Stimulated activated CD4-positive, alpha-beta T cell treated with anti-CD3 and anti-CD28 coated beads, Interleukin-15, amount 100 ng/mL, for 1 hour (primary cell): Measurements from ENCODE around the gene MTURN.
"Not testable (repeated sequence)": the region's sequence is repeated elsewhere in the genome, so short reads cannot be mapped to it uniquely, and the experiment has no call there.

Source experiments
- DNase-seq, 2 donors: peaks; one replicate each; pipeline ENCODE4 v3.0.0-alpha.2; 2020; ENCODE audit warnings: low read depth in 1 of 2, low spot score in 1 of 2

The MTURN gene

DNA sequence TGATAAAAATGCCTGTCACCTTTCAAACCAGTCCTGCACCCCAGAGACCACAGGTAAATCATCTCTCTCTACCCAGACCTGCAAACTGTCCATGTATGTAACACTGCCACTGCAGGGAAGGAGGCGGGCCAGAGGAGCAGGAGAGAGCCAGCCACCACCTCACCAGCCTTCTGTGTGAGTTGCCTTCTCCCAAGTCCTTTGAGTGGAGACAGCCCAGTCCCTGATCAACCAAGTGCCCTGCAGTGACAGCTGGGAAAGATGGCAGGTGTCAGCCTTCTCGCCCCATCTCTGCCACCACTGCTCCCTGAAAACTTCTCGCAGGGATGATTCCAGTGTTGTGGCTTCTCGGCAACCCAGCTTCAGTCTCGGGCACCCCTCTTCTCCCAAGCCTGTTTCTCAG lies 42.4 kb downstream of the MTURN start:
- no peak for DNase-seq

DNA sequence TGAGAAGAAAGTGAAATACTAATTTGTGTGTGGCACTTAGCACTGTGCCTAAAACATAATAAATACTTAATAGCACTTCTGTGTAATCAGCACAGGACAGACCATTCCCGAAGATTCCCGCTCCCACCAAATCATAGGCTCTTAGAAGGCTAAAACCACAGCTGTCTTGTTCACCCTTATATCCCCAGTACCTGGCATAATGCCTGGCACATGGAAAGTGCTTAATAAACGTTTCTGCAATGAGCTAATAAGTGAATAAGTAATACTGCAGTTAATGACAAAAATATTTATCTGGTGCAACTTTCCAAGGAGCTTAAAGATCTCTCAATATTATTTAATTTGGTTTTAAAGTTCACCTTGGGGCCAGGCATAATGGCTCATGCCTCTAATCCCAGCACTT lies 43.2 kb downstream of the MTURN start:
- no peak for DNase-seq

DNA sequence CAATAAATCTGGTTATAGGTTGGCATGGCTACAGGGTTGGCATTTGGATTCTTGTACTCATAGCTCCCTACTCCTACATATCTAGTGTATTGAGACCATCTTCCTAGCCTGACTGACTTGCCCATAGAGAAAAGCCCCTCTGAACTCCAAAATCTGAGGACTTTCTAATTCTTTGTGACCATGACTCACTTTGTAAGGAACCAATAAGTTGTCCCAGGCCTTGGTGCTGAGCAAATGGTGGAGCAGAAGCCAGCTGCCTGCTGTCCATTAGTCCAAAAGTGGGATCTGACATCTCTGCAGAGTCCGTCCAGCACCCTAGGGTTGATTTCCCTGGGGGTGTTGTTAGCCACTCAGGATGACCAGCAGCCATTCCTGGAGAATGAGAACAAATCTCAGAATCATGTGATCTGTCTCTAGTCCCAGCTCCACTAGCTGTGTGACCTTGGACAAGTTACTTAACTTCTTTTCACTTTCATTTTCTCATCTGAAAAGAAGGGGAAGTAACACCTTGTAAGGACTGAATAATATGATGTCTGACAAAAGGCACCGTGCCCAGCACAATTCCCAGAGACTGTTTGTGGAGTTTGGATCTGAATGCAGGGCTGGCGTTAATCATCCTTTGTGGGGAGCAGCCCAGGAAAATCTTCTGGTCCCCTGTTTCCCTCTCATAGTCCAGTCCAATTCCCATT lies 44.1 kb downstream of the MTURN start:
- DNase-seq: no peak

DNA sequence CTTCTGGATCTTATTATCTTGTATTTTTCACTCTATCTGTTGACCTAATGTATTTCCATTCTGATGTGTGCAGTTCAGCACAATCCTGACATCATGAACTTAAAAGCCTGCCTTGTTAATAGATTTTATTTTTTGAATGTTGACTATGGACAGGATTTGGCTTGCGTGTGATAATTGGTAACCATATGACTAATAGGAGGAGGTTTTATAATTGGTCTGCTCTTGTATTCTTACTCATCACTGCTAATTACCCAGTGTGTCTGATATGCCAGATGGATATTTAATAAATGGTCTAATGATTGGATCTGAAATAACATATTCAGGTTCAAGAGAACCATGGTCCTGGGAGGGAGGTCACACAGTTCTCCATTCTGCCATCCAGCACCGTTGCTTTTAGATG lies 45.9 kb downstream of the MTURN start:
- no peak for DNase-seq

DNA sequence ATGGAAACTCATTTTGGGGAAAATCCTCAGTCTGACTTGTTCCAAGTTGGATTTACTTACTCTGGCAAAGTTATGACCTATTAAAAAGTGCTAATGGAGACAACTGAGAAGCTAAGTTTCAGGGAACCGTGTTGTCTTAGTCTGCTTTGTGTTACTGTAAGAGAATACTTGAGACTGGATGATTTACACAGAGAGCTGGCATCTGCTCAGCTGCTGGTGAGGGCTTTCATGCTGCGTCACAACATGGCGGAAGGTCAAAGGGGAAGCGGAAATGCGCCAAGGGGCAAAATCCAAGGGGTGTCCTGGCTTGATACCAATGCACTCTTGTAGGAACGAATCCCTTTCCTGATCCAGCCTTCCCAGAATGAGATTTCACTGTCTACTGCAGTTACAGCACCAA lies 46.4 kb downstream of the MTURN start:
- no peak for DNase-seq

DNA sequence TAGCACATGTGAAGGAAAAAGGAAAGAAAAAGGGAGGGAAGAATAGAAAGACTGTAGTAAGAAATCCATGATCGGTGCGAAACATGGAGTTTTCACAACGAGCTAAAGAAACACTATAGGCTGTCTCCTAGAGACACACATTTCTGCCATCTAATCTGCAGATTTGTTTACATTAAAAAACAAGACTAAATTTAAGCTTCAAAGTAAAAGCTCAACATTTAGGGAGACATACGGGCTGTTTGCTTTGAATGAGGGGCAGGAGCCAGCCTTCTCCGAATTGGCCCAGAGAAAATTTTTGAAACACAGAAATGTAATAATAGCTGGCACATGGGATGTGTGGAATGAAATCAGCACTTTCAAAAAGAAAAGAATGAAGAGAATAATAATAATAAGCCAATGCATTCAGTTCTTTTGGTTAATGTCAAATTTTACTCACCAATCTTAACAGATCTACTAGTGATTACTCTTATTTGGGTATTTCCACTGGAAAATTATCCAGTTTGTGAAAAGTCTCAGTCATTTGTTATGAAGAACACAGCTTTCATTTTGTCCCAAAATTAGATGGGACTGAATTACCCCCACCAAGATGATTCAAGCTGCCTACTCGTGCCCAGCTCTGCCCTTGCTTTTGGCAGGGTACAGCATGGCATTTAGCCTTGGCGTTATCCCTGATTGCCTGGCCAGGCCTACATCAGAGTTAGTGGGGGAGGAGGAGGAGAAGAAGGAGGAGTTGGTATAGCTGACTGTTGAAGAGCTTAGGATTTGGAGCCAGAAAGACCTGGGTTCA lies 47.1 kb downstream of the MTURN start:
- no peak for DNase-seq

DNA sequence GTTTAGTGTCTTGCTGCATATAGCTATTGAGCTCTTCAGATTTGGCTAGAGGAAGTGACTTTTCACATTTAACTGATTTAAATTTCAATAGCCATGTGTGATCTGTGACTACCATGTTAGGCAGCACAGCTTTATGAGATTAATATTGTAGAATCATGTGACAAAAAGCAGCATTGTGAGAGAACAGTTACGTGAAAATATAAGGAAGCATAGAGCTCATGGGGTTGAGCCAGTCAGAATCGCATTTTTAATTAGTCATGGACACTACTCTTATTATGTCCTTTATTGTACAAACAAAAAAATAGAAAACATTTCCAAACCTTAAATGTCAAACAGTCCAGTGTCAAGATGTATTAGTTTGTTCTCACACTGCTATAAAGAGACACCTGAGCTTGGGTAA lies 48.0 kb downstream of the MTURN start:
- no peak for DNase-seq

DNA sequence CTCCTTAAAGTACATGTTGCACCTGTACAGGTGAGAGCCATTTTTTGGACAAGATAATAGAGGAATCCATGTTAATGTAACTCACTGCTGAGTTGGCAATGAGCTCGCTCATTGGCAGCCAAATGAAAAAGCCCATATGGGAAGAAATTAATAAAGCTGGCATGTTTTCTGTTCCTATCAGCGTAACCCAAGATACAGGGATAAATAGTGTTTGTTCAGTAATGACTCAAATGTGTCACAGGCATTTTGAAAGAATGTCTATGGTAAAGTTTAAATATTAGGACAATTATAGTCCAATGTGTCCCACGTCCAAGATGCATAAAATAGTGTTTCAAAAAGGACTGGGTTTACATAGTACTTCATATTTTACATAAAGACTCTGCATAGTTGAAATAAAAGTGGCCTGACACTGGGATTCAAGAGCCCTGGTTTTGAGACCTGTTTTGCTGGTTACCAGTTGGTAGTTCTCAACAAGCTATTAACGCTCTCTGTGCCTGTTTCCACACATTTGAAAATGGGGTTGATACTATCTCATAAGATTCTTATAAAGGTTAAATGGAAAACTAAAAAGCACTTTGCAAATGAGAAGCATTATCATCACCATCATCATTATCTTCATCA lies 49.1 kb downstream of the MTURN start:
- no peak for DNase-seq

DNA sequence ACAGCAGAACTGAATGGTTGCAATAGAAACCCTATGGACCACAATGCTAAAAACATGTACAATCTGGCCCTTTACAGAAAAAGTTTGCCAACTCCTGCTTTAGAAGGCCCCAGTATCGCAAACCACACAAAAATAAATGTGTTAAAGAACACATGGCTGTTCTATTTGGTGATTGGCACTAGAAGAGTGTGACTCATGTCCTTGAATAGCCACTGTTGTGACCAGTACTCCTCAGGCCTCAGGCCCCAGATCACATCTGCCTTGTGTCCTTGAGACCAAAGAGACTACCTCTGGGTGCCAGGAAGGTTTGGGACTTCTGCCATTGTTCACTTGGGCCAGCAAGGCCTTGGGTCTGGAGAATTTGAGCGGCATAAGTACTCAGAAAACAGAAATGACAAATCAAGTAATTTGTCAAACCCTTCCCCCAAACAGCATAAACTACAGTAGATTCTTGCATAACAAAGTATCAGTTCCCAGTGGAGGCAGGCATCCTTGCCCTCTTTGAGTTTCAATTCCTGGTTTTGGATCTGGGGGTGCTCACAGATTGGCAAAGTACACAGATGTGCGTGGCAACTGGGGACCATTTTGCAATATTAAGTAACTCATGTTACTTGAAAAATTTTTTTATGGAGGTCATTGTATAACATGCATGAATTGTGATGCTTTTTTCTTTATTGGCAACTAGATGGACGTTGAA lies 50.2 kb downstream of the MTURN start:
- DNase-seq: no peak

DNA sequence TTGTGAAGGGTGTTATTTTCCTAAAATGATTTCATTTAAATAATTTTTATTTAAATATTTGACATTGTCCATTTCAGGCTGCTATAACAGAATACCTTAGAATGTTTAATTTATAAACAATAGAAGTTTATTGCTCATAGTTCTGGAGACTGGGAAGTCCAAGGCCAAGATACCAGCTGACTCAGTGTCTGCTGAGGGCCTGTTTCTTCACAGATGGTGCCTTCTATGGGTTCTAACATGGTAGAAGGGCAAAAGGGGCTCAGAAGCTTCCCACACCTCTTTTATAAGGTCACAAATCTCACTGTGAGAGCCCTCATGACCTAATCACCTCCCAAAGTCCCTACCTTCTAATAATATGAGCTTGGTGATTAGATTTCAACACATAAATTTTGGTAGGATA lies 50.7 kb downstream of the MTURN start:
- no peak for DNase-seq

DNA sequence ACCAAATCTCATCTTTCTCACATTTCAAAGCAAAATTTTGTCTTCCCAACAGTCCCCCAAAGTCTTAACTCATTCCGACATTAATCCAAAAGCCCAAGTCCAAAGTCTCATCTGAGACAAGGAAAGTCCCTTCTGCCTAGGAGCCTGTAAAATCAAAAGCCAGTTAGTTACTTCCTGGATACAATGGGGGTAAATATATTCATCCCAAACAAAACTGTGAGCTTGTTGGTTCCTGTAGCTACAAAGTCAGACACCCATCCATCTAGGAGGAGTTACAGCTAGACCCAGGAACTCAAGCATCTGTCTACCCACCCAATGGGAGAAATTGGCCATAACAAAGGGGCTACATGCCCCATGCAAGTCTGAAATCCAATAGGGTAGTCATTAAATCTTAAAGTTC lies 51.9 kb downstream of the MTURN start:
- DNase-seq: no peak

DNA sequence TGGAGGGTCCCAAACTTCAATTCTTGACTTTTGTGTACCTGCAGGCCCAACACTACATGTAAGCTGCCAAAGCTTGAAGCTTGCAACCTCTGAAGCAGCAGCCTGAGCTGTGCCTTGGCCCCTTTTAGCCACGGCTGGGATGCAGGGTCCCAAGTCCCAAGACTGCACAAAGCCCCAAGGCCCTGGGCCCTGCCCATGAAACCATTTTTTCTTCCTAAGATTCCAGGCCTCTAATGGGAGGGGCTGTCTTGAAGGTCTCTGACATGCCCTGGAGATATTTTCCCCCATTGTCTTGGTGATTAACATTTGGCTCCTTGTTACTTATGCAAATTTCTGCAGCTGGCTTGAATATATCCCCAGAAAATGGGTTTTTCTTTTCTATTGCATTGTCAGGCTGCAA lies 52.7 kb downstream of the MTURN start:
- DNase-seq: no peak

DNA sequence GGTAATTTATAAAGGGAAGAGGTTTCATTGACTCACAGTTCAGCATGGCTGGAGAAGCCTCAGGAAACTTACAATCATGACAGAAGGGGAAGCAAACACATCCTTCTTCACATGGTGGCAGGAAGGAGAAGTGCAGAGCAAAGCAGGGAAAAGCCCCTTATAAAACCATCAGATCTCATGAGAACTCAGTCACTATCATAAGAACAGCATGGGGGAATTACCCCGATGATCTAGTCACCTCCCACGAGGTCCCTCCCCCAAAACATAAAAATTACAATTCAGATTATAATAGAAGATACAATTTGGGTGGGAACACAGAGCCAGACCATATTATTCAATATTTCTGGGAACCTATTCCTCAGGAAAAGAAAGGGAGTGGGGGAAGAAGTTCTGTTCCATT lies 53.6 kb downstream of the MTURN start:
- not testable (repeated sequence) for DNase-seq

DNA sequence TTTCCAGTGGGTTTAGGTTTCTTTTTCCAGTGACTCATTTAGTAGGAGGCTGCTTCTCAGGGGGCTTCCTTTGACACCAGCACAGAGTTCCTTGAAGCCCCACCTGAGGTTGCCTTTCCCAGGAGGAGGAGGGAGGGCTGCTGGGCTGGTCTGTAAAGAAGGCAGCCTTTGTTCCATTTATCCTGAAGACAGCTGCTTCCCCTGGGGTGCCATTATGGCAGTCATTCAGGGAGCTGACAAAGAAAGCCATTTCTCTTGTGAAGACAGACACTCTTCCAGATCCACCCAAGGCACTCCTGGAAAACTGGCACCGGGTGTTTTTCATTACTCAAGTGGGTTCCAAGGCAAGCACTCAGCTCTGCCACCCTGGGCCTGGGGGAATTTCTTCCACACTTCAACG lies 54.0 kb downstream of the MTURN start:
- no peak for DNase-seq

DNA sequence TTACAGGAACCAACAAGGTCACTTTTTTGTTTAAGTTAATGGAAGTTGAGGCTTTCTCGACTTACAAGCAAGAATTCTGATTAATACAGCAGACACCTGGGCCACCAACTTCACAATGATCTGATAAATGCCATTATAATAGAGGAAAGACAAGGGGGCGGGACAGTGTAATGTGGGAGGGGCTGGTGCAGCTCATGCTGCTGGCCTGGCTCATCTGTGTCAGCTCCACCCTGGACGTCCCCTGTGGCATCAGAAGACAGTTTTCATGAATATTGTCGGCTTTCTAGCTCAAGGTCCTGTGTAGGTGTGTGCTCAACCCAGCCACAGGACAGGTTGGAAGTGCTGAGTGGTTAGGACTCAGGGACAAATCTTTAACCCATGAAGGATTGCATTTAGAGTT lies 57.0 kb downstream of the MTURN start:
- DNase-seq: no peak

DNA sequence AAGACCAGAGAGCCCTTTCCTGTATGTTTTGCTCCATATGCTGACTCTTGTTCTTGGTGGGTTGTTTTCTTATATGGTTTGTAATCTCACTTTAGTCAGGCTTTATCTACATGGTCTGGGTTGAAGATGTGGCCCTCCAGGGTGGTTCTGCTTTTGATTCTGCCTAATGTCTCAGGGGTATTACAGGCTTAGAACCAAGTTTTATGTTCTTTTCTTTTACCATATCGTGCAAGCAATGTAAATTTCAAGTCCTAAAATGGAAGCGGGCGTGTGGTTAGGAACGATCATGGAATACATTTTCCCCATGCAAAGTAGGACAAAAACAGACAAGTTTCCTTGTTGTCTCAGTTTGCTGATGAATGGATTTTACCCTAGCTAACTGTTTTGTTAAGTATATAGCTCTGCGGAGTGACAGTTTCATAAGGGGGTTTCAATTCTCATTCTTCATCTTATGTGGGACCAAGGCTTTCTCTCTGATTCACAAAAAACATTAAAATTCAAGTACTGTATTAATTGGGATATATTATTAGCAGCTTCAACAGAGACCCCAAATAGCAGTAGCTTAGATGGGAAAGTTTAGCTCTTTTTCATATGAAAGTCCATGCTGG lies 58.7 kb downstream of the MTURN start:
- no peak for DNase-seq

DNA sequence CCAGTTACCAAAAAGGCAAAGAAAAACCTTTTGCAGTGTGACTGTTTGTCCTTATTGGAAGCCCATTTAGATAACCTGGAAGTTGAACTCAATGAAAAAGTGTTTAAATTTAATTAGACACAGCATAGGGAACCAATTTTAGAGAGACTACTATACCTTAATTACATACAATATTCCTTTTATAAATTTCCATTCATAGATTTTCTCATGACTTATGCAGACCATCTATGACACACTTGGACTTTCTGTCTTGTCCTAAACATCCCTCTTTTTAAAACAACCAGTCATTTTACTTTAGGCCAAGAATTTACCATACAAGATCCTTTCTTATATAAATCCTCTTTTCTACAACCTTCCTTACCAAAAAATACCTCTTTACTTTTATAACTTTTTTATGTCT lies 61.6 kb downstream of the MTURN start:
- DNase-seq: no peak

DNA sequence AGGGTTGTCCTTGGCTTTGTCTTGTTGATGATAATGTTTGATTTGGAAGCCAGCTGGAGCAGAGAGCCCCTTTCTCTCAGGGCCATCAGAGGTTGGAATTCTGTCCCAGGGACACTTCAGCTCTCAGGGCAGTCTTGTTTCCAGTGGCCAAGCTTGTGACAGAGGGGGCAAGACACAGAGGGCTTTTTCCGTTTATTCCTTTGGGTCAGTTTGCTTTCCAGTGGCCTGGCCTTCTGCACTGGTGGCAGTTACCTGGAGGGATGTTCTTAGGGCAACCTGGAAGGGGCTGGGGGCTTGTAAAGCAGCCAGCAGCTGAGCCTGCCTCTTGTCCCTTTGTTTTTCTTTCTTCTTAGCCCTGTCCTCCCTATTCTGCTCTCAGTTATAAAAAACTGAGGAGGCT lies 62.7 kb downstream of the MTURN start:
- DNase-seq: no peak

DNA sequence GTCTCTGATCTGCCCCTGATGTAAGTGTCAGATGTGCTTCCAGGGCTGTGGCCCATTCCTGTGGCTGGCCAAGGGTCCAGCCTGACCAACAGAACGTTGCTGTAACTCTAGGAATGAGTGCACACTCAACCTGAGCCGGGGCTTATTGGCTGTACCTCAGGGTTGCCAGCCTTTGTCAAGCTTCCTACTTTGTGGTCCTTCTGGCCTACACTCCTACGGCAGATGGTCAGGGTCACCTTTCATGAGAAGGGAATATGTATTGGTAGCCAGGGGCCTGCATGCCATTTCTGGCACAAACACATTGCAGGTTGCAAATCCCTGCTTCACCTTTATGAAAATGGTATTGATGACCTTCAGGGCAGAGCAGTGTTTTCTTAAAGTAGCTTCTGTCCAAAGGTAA lies 64.5 kb downstream of the MTURN start:
- DNase-seq: no peak

DNA sequence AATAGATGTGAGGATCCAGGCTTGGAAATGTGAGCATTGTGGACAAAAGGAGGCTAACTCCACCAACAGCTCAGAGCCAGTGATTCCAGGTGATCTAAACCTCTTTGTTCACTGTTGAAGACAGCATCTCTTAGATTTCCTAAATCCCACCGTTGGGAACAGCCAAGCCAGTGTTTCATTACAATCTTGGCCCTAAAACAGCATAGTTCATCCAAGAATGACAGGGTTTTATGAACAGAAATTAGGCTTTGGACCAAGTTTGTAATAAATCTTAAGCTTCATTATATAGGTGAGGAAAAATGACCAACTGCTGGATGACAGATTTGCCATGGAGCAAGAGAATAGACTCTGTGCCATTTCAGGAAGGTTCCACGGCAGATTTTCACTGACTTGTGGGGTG lies 65.8 kb downstream of the MTURN start:
- DNase-seq: no peak

DNA sequence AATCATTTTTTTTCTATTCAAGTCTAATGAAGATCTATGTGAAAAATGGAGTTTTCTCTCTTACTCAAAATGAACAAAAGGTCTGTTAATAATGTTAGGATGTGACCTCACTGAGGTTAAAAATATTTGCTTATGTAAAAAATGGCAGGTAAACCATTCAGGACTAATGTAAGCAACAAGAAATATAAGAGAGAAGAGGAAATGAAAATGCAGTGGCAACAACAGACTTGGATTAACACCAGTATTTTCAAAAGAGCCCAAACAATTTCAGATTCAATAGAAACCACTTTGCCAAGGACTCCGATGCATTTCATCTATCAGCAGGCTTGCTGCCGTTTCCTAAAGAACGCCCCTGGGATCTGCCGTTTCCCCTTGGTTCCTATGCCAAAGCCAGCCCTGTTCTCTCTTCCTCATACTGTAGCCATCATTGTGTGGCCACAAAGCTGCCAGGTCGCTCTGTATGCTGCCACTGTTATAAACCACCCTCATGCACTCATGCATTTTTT lies 66.4 kb downstream of the MTURN start:
- no peak for DNase-seq
